Endodermal cell (in vitro differentiated cells): ENCODE measurements around the gene ALAS1. TPM values are rescaled to one million over a fixed set of nuclear protein-coding genes. Genes with fewer than 3 reads are reported as not detected.
"Not testable (repeated sequence)": the region's sequence is repeated elsewhere in the genome, so short reads cannot be mapped to it uniquely, and the experiment has no call there.

ENCODE experiments used
- DNase-seq: peaks from one replicate; pipeline ENCODE4 v3.0.0-alpha.2; 2017
- H3K27ac ChIP-seq: 2 replicates; pipeline ENCODE4 v1.5.1; 2013; ENCODE audit warnings: mild to moderate bottlenecking, low read depth, low read length, moderate library complexity
- H3K27me3 ChIP-seq: 2 replicates; pipeline ENCODE4 v1.6.1; 2013; ENCODE audit warnings: mild to moderate bottlenecking, low read length, moderate library complexity; ENCODE audit not compliant: insufficient read depth, control insufficient read depth, poor library complexity, severe bottlenecking
- H3K36me3 ChIP-seq: 2 replicates; pipeline ENCODE4 v1.7.0; 2013; ENCODE audit warnings: mild to moderate bottlenecking, low read length, moderate library complexity; ENCODE audit not compliant: control insufficient read depth, insufficient read depth
- H3K4me1 ChIP-seq: one replicate; pipeline ENCODE4 v1.7.0; 2013; ENCODE audit warnings: low read length; ENCODE audit not compliant: control insufficient read depth, insufficient read depth
- H3K4me3 ChIP-seq: 2 replicates; pipeline ENCODE4 v1.5.1; 2013; ENCODE audit warnings: mild to moderate bottlenecking, low read length, moderate library complexity
- H3K9ac ChIP-seq: 2 replicates; pipeline ENCODE4 v1.6.1; 2013; ENCODE audit warnings: mild to moderate bottlenecking, low read length, moderate library complexity; ENCODE audit not compliant: poor library complexity, severe bottlenecking; ENCODE audit errors: extremely low read depth
- H3K9me3 ChIP-seq: 2 replicates; pipeline ENCODE4 v1.6.1; 2013; ENCODE audit warnings: mild to moderate bottlenecking, low read length, moderate library complexity; ENCODE audit not compliant: control insufficient read depth
- H3K27ac Mint-ChIP-seq: 2 replicates; pipeline ENCODE4 v1.8.0; 2020; ENCODE audit warnings: mixed read lengths
- H3K27me3 Mint-ChIP-seq: 2 replicates; pipeline ENCODE4 v1.8.0; 2021; ENCODE audit warnings: mild to moderate bottlenecking, mixed read lengths; ENCODE audit not compliant: insufficient read depth
- H3K36me3 Mint-ChIP-seq: 2 replicates; pipeline ENCODE4 v1.8.0; 2020; ENCODE audit warnings: low read depth, mixed read lengths
- H3K4me1 Mint-ChIP-seq: 2 replicates; pipeline ENCODE4 v1.8.0; 2020; ENCODE audit warnings: mixed read lengths
- H3K4me3 Mint-ChIP-seq: 2 replicates; pipeline ENCODE4 v1.8.0; 2020; ENCODE audit warnings: mild to moderate bottlenecking, moderate library complexity, mixed read lengths
- H3K9me3 Mint-ChIP-seq: 2 replicates; pipeline ENCODE4 v1.8.0; 2020; ENCODE audit warnings: mild to moderate bottlenecking, mixed read lengths
- WGBS, 2 experiments: methylation state at CpG; one replicate each; pipeline versions ENCODE4 v1.1.5 to v1.1.7; 2013; ENCODE audit warnings: missing lambda C conversion rate in 2 of 2, mixed read lengths in 1 of 2; ENCODE audit not compliant: insufficient coverage in 1 of 2, insufficient read length in 1 of 2; 5-methylcytosine and 5-hydroxymethylcytosine counted together
- total RNA-seq, 2 donors: library from RNA; stranded (reverse); fragmentation: NEBNext Ultra II Directional in 1 of 2; extraction: Animal tissue kit (Norgen Biotek cat#: 25700) in 1 of 2; gene quantifications; 2 replicates in 1 of 2; 3 replicates in 1 of 2; pipeline ENCODE4 v1.2.1, GENCODE V29; 2021
- TF ChIP-seq, protein P1 (sequence below): fragments of 200-600 bp; sonication (generic); conservative IDR thresholded peaks from 2 replicates; pipeline ENCODE4 v1.5.0; 2021; ENCODE audit warnings: antibody characterized with exemption, mild to moderate bottlenecking

ALAS1 gene
- total RNA-seq, 2 donors from 2014 or later, result 33.6 to 50.1 TPM

DNA sequence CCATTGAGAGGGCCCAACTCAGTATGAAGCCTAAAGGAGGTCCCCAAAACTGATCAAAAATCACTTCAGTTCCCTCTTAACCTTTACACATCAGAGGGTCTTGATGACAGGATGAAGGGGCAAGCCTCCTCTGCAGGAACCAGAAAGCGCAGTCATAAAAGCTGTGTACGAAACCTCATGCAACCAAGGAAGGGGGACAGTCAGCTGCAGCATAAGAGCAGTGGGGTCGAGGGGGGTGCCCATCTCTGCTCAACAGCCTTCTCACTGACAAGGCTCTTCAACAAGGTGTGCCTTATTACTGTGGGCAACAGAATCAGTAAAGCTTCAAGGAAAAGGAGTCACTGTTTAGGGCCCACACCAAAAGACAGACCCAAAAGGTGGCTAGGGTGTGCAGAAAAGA, 47.6 kb upstream of the ALAS1 start:
- H3K27me3 Mint-ChIP-seq, result no peaks in the 10 kb centered on the region
- H3K4me3 ChIP-seq, result no peak overlapping the region
- H3K36me3 Mint-ChIP-seq, result peaks cover 18% of the 10 kb centered on the region
- H3K27ac Mint-ChIP-seq, result no peak overlapping the region
- no peak overlapping the region for H3K9ac ChIP-seq
- H3K27me3 ChIP-seq, result no peaks in the 10 kb centered on the region
- WGBS, 2 experiments, result 89 to 90% methylated on average over 3 of the region's 3 CpGs
- peaks cover 17% of the 10 kb centered on the region for H3K36me3 ChIP-seq
- no peak for DNase-seq
- H3K27ac ChIP-seq, result no peak overlapping the region
- TF ChIP-seq, protein P1, sequence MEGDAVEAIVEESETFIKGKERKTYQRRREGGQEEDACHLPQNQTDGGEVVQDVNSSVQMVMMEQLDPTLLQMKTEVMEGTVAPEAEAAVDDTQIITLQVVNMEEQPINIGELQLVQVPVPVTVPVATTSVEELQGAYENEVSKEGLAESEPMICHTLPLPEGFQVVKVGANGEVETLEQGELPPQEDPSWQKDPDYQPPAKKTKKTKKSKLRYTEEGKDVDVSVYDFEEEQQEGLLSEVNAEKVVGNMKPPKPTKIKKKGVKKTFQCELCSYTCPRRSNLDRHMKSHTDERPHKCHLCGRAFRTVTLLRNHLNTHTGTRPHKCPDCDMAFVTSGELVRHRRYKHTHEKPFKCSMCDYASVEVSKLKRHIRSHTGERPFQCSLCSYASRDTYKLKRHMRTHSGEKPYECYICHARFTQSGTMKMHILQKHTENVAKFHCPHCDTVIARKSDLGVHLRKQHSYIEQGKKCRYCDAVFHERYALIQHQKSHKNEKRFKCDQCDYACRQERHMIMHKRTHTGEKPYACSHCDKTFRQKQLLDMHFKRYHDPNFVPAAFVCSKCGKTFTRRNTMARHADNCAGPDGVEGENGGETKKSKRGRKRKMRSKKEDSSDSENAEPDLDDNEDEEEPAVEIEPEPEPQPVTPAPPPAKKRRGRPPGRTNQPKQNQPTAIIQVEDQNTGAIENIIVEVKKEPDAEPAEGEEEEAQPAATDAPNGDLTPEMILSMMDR, result no peak
- H3K4me1 Mint-ChIP-seq, result peaks cover 8% of the 10 kb centered on the region
- no peaks in the 10 kb centered on the region for H3K9me3 Mint-ChIP-seq
- H3K9me3 ChIP-seq, result no peaks in the 10 kb centered on the region
- H3K4me3 Mint-ChIP-seq, result no peak overlapping the region
- no peaks in the 10 kb centered on the region for H3K4me1 ChIP-seq

DNA sequence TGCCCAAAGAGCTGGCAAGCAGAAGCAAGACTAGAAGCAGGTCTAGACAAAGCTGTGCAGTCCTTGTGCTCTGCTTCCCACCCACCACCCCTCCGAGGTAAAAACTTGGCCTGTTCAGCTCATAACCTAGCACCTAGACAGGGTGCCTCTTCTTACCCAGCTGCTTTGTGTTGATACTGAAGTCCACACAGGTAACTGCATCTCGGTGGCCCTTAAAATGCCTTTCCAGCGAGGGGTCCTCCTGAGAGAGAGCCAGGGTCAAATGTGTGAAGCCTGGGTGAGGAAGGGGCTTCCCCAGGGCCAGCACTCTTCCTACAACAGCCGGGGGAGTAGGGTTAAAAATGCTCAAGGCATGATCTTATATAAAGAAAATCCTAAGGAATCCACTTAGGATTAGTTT, 47.1 kb upstream of the ALAS1 start:
- Mint-ChIP-seq H3K36me3 (peaks cover 13% of the 10 kb centered on the region), H3K9me3 (no peaks in the 10 kb centered on the region), H3K27me3 (no peaks in the 10 kb centered on the region), H3K4me1 (peaks cover 8% of the 10 kb centered on the region), H3K4me3 (no peak overlapping the region), H3K27ac (no peak overlapping the region)
- H3K4me1 ChIP-seq, result no peaks in the 10 kb centered on the region
- no peaks in the 10 kb centered on the region for H3K27me3 ChIP-seq
- no peak for DNase-seq
- H3K27ac ChIP-seq, result no peak overlapping the region
- no peaks in the 10 kb centered on the region for H3K9me3 ChIP-seq
- no peak overlapping the region for H3K9ac ChIP-seq
- WGBS, 2 experiments, result 92 to 95% methylated on average over 3 to 4 of the region's 4 CpGs
- H3K4me3 ChIP-seq, result no peak overlapping the region
- H3K36me3 ChIP-seq, result peaks cover 17% of the 10 kb centered on the region
- TF ChIP-seq, protein P1, result no peak

DNA sequence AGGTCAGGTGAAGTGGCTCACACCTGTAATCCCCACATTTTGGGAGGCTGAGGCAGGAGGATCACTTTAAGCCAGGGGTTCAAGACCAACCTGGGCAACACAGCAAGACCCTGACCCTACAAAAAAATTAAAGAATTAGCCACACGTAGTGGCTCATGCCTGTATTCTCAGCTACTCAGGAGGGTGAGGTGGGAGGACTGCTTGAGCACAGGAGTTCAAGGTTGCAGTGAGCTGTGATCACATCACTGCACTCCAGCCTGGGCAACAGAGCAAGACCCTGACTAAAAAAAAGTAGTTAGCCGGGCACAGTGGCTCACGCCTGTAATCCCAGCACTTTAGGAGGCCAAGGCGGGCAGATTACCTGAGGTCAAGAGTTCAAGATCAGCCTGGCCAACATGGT, 46.0 kb upstream of the ALAS1 start:
- H3K4me3 ChIP-seq, H3K4me3 Mint-ChIP-seq, H3K9me3 Mint-ChIP-seq, H3K4me1 Mint-ChIP-seq, H3K27ac ChIP-seq, H3K27me3 Mint-ChIP-seq, H3K27me3 ChIP-seq, H3K27ac Mint-ChIP-seq, H3K4me1 ChIP-seq, H3K9ac ChIP-seq, H3K9me3 ChIP-seq, DNase-seq: not testable (repeated sequence)
- 93 to 100% methylated on average over 3 to 4 of the region's 4 CpGs for WGBS, 2 experiments
- peaks cover 12% of the 10 kb centered on the region for H3K36me3 ChIP-seq
- peaks cover 11% of the 10 kb centered on the region for H3K36me3 Mint-ChIP-seq

DNA sequence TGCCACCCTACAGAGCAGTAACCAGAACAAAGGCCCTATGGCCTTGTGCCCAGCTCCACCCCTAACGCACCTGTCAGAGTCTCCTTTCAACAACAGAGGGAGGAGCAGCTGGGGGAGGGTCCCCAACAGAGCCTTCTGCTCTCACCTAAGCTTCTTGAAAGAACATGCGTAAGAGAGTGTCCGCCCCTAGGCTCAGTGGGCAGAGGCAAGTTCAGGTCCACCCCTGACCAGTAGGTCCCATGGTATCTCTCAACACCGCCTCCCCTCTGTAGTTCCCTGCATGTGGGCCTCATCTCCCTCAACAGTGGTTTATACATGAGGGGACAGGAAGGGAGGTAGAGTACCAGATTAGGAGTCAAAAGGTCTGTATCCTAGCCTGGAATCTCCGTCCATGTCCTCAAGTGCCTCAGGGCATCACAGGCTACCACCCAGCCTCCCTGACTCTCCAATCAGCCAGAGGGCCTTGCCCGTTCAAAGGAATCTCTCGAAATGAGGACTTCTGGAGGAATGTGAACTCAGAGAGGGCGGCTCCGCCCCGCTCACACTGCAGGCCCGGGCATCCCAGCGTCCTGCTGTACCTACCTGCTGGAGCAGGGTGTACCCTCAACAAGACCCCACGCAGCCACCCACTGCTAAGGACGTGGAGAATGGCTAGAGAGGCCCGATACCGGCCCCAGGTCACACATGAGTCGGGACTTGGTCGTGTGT, 44.4 kb upstream of the ALAS1 start:
- peak overlapping the region; percentile 98 for H3K27ac Mint-ChIP-seq
- peak overlapping the region; percentile 51 for H3K27ac ChIP-seq
- WGBS, 2 experiments, result 8 to 12% methylated on average over 10 to 18 of the region's 18 CpGs

More for the DNA sequence above, 44.4 kb upstream of the ALAS1 start:
- TF ChIP-seq, protein P1, result peak; percentile 8
- Histone ChIP-seq H3K9ac (peak overlapping the region; percentile 76), H3K4me3 (peak overlapping the region; percentile 90), H3K4me1 (no peaks in the 10 kb centered on the region), H3K36me3 (peaks cover 8% of the 10 kb centered on the region), H3K9me3 (no peaks in the 10 kb centered on the region), H3K27me3 (no peaks in the 10 kb centered on the region)
- DNase-seq, result peak; percentile 85
- peaks cover 8% of the 10 kb centered on the region for H3K4me1 Mint-ChIP-seq
- H3K9me3 Mint-ChIP-seq, result no peaks in the 10 kb centered on the region
- H3K36me3 Mint-ChIP-seq, result peaks cover 9% of the 10 kb centered on the region
- peak overlapping the region; percentile 88 for H3K4me3 Mint-ChIP-seq
- no peaks in the 10 kb centered on the region for H3K27me3 Mint-ChIP-seq
